C4-2B (cell line): ENCODE measurements around the gene SPDEF.

Experiments
- CTCF ChIP-seq: fragments of 450-650 bp; conservative IDR thresholded peaks from 2 replicates; pipeline ENCODE4 v1.5.1; 2017; ENCODE audit warnings: mild to moderate bottlenecking
- ZFX ChIP-seq: fragments of 450-650 bp; IDR thresholded peaks from 2 replicates; pipeline ENCODE4 v1.6.1; 2017

- TF ChIP-seq CTCF = no peak
- TF ChIP-seq ZFX = no peak
Measured at GRCh38 chr6:34517461-34517881, 38.7 kb downstream of the SPDEF start.
